IMR-90 (cell line): ENCODE results near the gene RNF217. TPM values are rescaled to one million over a fixed set of nuclear protein-coding genes. Genes with fewer than 3 reads are reported as not detected.

ENCODE experiments used
- ATAC-seq: fragments of 200-7000 bp; cut with Tn5 transposase; 2 replicates; pipeline ENCODE4 v1.9.1; 2020; ENCODE audit warnings: low read depth, mild to moderate bottlenecking, moderate library complexity
- BruUV-seq: library from RNA; stranded (reverse); fragments of 400-500 nt; replicated peaks from 2 replicates; lab custom pipeline; 2021; lab: Mats Ljungman, UMichigan
- CTCF ChIA-PET: fragments of 300-600 bp; formaldehyde crosslinking; extraction: SDS; loops from one replicate; lab custom pipeline; 2021; ENCODE audit warnings: antibody characterized with exemption; lab: Yijun Ruan, JAX
- POLR2A ChIA-PET: fragments of 300-600 bp; sonication (Branson Sonifier 250); formaldehyde crosslinking; loops from one replicate; lab custom pipeline; 2022; ENCODE audit warnings: antibody characterized with exemption; ENCODE audit not compliant: unreplicated experiment; lab: Charles Lee
- DNase-seq: peaks from one replicate; pipeline ENCODE4 v3.0.0; 2013
- H2AFZ ChIP-seq: replicated peaks from 2 replicates; pipeline ENCODE3; 2013; ENCODE audit warnings: low read length, mild to moderate bottlenecking; ENCODE audit not compliant: poor library complexity
- H2AK5ac ChIP-seq: 2 replicates; pipeline ENCODE4 v1.6.1; 2013; ENCODE audit warnings: low read depth, low read length, inconsistent platforms
- H2AK9ac ChIP-seq: replicated peaks from 2 replicates; pipeline ENCODE3; 2013; ENCODE audit warnings: mild to moderate bottlenecking, low read depth, low read length, moderate library complexity; ENCODE audit not compliant: poor library complexity
- H2BK120ac ChIP-seq: 2 replicates; pipeline ENCODE4 v1.6.1; 2013; ENCODE audit warnings: low read depth, low read length, inconsistent platforms
- H2BK15ac ChIP-seq: 3 replicates; pipeline ENCODE4 v1.6.1; 2013; ENCODE audit warnings: low read depth, low read length, inconsistent platforms
- H2BK20ac ChIP-seq: 2 replicates; pipeline ENCODE4 v1.6.1; 2013; ENCODE audit warnings: low read depth, mild to moderate bottlenecking, inconsistent platforms, low read length, moderate library complexity
- H2BK5ac ChIP-seq: 2 replicates; pipeline ENCODE4 v1.6.1; 2013; ENCODE audit warnings: mild to moderate bottlenecking, low read depth, low read length, inconsistent platforms; ENCODE audit not compliant: poor library complexity, severe bottlenecking
- H3K14ac ChIP-seq: replicated peaks from 2 replicates; pipeline ENCODE4 v1.6.1; 2013; ENCODE audit warnings: low read depth, low read length, inconsistent platforms
- H3K18ac ChIP-seq: 2 replicates; pipeline ENCODE4 v1.6.1; 2013; ENCODE audit warnings: low read depth, low read length, control low read depth
- H3K23ac ChIP-seq: 2 replicates; pipeline ENCODE4 v1.6.1; 2013; ENCODE audit warnings: low read depth, low read length, inconsistent platforms
- H3K27ac ChIP-seq: 2 replicates; pipeline ENCODE4 v1.5.1; 2013; ENCODE audit warnings: mild to moderate bottlenecking, control low read depth, low read length; ENCODE audit not compliant: insufficient read depth
- H3K27me3 ChIP-seq: 2 replicates; pipeline ENCODE4 v1.6.1; 2013; ENCODE audit warnings: low read length; ENCODE audit not compliant: control insufficient read depth, insufficient read depth
- H3K36me3 ChIP-seq: 2 replicates; pipeline ENCODE4 v1.6.1; 2013; ENCODE audit warnings: low read length, mixed read lengths; ENCODE audit not compliant: control insufficient read depth, insufficient read depth
- H3K4ac ChIP-seq: 2 replicates; pipeline ENCODE4 v1.6.1; 2013; ENCODE audit warnings: low read depth, low read length, inconsistent platforms
- H3K4me1 ChIP-seq: 2 replicates; pipeline ENCODE4 v1.6.1; 2013; ENCODE audit warnings: low read length, mixed read lengths; ENCODE audit not compliant: control insufficient read depth, insufficient read depth
- H3K4me2 ChIP-seq: 2 replicates; pipeline ENCODE4 v1.6.1; 2013; ENCODE audit warnings: low read depth, mild to moderate bottlenecking, control low read depth, low read length, moderate library complexity
- H3K4me3 ChIP-seq: 2 replicates; pipeline ENCODE4 v1.5.1; 2013; ENCODE audit warnings: low read depth, mild to moderate bottlenecking, control low read depth, low read length, moderate library complexity; ENCODE audit not compliant: insufficient read depth
- H3K56ac ChIP-seq: 2 replicates; pipeline ENCODE4 v1.6.1; 2013; ENCODE audit warnings: low read length, inconsistent platforms; ENCODE audit not compliant: insufficient read depth; ENCODE audit errors: extremely low read depth
- H3K79me1 ChIP-seq, 2 experiments: 2 replicates each; pipeline ENCODE4 v1.6.1; 2013; ENCODE audit warnings: low read length in 2 of 2, inconsistent platforms in 1 of 2, low read depth in 1 of 2
- H3K9ac ChIP-seq: 2 replicates; pipeline ENCODE4 v1.6.1; 2013; ENCODE audit warnings: low read depth, low read length, control low read depth
- H3K9me1 ChIP-seq: 2 replicates; pipeline ENCODE4 v1.6.1; 2013; ENCODE audit warnings: low read length, inconsistent platforms; ENCODE audit not compliant: insufficient read depth
- H3K9me3 ChIP-seq: 2 replicates; pipeline ENCODE4 v1.6.1; 2013; ENCODE audit warnings: low read length; ENCODE audit not compliant: control insufficient read depth, insufficient read depth
- H4K20me1 ChIP-seq: 2 replicates; pipeline ENCODE4 v1.6.1; 2013; ENCODE audit warnings: low read length, inconsistent platforms; ENCODE audit not compliant: insufficient read depth
- H4K5ac ChIP-seq: 2 replicates; pipeline ENCODE4 v1.6.1; 2013; ENCODE audit warnings: mild to moderate bottlenecking, low read depth, low read length, control low read depth
- H4K8ac ChIP-seq, 2 experiments: 2 replicates each; pipeline ENCODE4 v1.6.1; 2013; ENCODE audit warnings: low read depth in 2 of 2, low read length in 2 of 2, control low read depth in 1 of 2, inconsistent platforms in 1 of 2
- H4K91ac ChIP-seq: 2 replicates; pipeline ENCODE4 v1.6.1; 2013; ENCODE audit warnings: low read depth, low read length, inconsistent platforms; ENCODE audit not compliant: insufficient read depth
- MAFK ChIP-seq: IDR thresholded peaks from 2 replicates; pipeline ENCODE4 v1.6.1; 2012; ENCODE audit warnings: low read depth, low read length, improper control_type of control experiment
- MAZ ChIP-seq: IDR thresholded peaks from 2 replicates; pipeline ENCODE4 v1.6.1; 2012; ENCODE audit warnings: low read depth, mild to moderate bottlenecking, low read length, improper control_type of control experiment, moderate library complexity, borderline replicate concordance
- MXI1 ChIP-seq: IDR thresholded peaks from 2 replicates; pipeline ENCODE4 v1.6.1; 2012; ENCODE audit warnings: low read depth, mild to moderate bottlenecking, low read length, moderate library complexity, borderline replicate concordance
- WGBS, 2 experiments: methylation state at CpG; one replicate each; pipeline versions ENCODE4 v1.1.5 to v1.1.7; 2013; ENCODE audit warnings: missing lambda C conversion rate in 2 of 2; ENCODE audit not compliant: insufficient read length in 1 of 2; ENCODE audit errors: extremely low coverage in 2 of 2; 5-methylcytosine and 5-hydroxymethylcytosine counted together
- dilution Hi-C: fragments of 300-500 bp; cut with HindIII; formaldehyde crosslinking; loops from one replicate; pipeline ENCODE4 v1.14.3; 2018; ENCODE audit warnings: low sequenced_read_pairs; ENCODE audit not compliant: unreplicated experiment
- in situ Hi-C: fragments of 300-500 bp; cut with MboI; formaldehyde crosslinking; loops from 3 replicates; pipeline ENCODE4 v1.14.3; 2019; ENCODE audit warnings: low sequenced_read_pairs, inconsistent platforms, mixed read lengths
- intact Hi-C: fragments of 100-400 bp; cut with micrococcal nuclease; formaldehyde crosslinking; loops from 2 replicates; pipeline ENCODE4 v1.10.0; 2022
- polyA plus RNA-seq, 3 experiments: library from polyadenylated mRNA; depleted of rRNA; stranded (reverse); fragments of >200 nt; gene quantifications; 2 replicates each; pipeline ENCODE4 v1.2.3, GENCODE V29; 2012; ENCODE audit warnings: low replicate concordance in 1 of 3
- total RNA-seq: library from RNA; depleted of rRNA; stranded (reverse); fragments of >200 nt; gene quantifications from 2 replicates; pipeline ENCODE4 v1.2.3, GENCODE V29; 2012
- TF ChIP-seq, protein P1 (sequence below): fragments of 150-350 bp; IDR thresholded peaks from 2 replicates; pipeline ENCODE4 v1.6.1; 2017; ENCODE audit warnings: mild to moderate bottlenecking, antibody characterized with exemption, low read length, low read depth

Gene RNF217
- total and polyA plus RNA-seq, 2 of the 4 experiments (the other 2 are of a cell fraction): 11.7 to 20.4 TPM

DNA sequence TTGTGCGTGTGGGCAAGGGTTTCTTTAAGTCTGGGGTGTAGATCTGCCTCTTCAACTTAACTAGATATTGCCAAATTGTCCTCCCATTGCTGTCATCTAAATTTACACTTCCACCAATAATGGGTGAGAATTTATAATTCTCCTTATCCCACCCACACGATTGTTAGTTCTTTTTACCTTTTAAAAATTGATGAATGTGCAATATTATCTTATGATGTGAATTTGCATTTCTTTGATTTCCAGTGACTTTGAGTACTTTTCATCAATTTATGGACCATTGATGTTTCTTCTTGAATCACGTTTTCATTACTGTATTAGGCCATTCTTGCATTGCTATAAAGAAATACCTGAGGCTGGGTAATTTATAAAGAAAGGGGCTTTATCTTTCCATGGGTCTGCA, 174.1 kb downstream of the RNF217 start:
- no peaks in the 10 kb centered on the region for H3K27me3 ChIP-seq
- no peak overlapping the region for H3K9ac ChIP-seq
- H3K27ac ChIP-seq: no peak overlapping the region
- no peak overlapping the region for H3K4ac ChIP-seq
- H2AK9ac ChIP-seq: no peak overlapping the region
- H3K4me2 ChIP-seq: no peak overlapping the region
- BruUV-seq: no TSS peak
- no peak overlapping the region for H2BK15ac ChIP-seq
- no peak overlapping the region for H3K14ac ChIP-seq
- no peaks in the 10 kb centered on the region for H4K20me1 ChIP-seq
- H3K36me3 ChIP-seq: no peaks in the 10 kb centered on the region
- TF ChIP-seq MXI1 (no peak), MAFK (peak; percentile 77), MAZ (no peak)
- TF ChIP-seq, protein P1, sequence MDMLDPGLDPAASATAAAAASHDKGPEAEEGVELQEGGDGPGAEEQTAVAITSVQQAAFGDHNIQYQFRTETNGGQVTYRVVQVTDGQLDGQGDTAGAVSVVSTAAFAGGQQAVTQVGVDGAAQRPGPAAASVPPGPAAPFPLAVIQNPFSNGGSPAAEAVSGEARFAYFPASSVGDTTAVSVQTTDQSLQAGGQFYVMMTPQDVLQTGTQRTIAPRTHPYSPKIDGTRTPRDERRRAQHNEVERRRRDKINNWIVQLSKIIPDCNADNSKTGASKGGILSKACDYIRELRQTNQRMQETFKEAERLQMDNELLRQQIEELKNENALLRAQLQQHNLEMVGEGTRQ: no peak
- no peaks in the 10 kb centered on the region for H3K79me1 ChIP-seq
- dilution Hi-C loops: no loop called here
- no peaks in the 10 kb centered on the region for H3K9me1 ChIP-seq
- no peak overlapping the region for H2BK120ac ChIP-seq
- H4K5ac ChIP-seq: no peak overlapping the region
- H2AK5ac ChIP-seq: no peak overlapping the region
- no CpG with 5 or more reads among the region's 3 CpGs for WGBS, 2 experiments
- POLR2A ChIA-PET: no interaction called here
- no peak overlapping the region for H2BK20ac ChIP-seq
- H4K91ac ChIP-seq: no peak overlapping the region
- H3K18ac ChIP-seq: no peak overlapping the region
- intact Hi-C loops: no loop called here
- CTCF ChIA-PET: no interaction called here
- DNase-seq: no peak
- H3K4me3 ChIP-seq: no peak overlapping the region
- in situ Hi-C loops: no loop called here
- no peak for ATAC-seq
- no peak overlapping the region for H4K8ac ChIP-seq
- no peak overlapping the region for H3K23ac ChIP-seq
- H3K4me1 ChIP-seq: peaks cover 2% of the 10 kb centered on the region; the same call in 1 of the 2 replicates
- no peak overlapping the region for H3K56ac ChIP-seq
- H2AFZ ChIP-seq: no peak overlapping the region
- no peak overlapping the region for H2BK5ac ChIP-seq
- H3K9me3 ChIP-seq: no peaks in the 10 kb centered on the region
